Measurements from ENCODE around the gene RNF8.
"Not testable (repeated sequence)": the region's sequence is repeated elsewhere in the genome, so short reads cannot be mapped to it uniquely, and the experiment has no call there.

Gene RNF8

DNA sequence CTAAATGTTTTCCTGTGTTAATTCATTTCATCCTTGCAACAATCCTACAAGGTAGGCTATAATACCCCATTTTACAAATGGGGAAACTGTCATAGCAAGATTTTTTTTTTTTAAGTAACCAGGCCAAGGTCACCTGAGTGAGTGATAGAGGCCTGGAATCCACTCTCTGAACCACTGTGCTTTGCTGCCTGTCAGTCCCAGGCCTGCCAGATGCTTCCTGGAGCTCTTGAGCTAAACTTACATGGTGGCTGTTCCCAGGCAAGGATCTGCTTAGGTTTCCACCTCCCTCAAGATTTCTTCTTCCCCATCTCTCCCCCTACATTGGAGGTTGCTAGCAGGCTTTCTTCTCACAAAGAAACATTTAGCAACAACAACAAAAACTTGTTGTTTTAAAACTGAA is 32.7 kb upstream of the RNF8 start:
- no peak for DNase-seq (ENCODE audit: extremely low read depth in 1 of 2, low read depth in 1 of 2)

DNA sequence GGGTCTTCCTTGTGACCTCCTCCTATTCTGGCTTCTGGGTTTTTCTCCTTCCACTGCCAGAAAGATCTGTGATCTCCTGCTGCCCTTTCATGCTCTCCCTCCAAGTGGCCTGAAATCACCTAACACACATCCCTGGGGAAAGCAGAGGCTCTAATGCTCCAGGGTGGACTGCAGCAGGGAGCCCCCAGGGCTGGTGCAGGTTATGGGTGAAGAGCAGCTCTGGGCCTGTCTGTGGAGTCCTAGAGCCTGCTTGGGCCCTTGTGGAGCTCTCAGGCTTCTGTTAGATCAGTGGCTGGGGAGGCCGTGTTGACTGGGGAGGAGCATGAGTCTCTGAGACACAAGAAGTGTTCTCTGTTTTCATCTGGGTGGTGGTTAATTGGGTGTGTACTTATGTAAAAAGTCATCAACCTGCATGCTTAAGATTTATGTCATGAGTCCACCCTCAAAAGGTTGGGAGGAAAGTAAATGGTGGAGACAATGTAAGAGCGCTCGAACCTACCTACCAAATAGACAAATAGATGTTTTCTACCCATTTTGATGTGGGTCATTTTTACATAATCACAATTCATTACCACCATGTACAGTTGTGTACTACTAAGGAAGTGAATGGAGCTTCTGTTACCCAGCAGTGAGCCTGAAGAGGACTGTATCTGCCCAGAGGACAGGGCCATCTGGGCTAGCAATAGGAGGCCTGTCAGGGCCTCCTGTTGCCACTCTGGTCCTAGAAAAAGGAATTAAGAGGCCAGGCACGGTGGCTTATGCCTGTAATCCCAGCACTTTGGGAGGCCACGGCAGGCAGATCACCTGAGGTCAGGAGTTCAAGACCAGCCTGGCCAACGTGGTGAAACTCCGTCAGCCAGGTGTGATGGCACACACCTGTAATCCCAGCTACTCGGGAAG is 32.0 kb upstream of the RNF8 start:
- no peak for DNase-seq (ENCODE audit: extremely low read depth in 1 of 2, low read depth in 1 of 2)

DNA sequence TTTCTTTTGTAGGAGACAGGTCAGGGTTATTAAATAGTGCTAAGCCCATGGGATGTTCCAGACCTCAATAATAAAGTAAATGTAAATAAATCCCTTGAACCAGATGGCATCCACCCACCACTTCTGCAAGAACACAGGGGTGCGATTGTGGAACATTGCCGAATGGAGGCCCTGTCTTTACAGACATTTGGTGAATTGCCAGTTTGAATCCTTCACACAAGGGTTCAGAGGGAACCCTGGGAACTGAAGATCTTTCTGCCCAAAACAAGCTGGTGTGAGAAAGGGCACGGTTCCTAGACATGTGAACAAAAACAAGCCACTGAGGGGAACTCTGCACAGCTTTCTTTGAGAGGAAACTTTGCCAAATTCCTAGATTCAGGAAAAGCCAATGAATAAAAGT is 30.2 kb upstream of the RNF8 start:
- no peak for DNase-seq (ENCODE audit: extremely low read depth in 1 of 2, low read depth in 1 of 2)

DNA sequence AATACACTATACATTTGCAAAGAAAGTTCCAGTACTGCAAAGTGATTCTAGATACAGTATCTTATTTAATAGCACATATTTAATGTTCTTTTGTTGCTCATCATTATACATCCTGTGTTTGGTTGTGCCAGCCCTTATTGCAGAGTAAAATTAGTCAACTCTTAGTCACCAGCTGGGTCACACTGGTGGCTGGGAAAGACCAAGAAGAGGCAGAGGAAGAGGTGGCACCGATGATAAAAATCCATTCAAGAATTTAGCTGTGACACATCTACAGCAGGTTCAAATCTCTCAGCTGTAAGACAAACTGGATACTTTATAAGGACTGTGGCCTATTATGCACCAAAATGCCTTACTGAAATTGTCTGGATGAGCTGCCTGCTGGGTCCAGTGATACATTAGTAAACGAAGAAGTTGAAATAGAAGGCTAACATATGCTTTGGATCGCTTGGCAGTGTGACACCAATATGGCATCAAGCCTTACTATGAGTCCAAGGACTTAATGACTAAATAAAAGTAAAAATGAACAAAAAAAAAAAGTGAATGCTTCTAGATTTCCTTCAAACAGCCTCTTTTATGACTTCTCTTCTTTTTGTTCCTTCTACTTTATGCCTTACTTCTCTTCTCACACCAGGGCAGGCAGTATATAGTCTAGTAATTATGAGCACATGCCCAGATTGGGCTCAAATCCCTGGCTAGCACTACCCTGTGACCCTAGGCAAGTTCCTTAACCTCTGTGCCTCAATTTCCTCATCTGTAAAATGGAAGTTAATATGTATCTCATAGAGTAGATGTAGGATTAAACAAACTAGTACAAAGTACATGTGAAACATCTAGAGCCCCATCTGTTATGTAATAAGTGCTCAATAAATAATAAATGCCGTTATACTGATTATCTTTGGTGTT is 29.4 kb upstream of the RNF8 start:
- DNase-seq (ENCODE audit: extremely low read depth in 1 of 2, low read depth in 1 of 2) = no peak

DNA sequence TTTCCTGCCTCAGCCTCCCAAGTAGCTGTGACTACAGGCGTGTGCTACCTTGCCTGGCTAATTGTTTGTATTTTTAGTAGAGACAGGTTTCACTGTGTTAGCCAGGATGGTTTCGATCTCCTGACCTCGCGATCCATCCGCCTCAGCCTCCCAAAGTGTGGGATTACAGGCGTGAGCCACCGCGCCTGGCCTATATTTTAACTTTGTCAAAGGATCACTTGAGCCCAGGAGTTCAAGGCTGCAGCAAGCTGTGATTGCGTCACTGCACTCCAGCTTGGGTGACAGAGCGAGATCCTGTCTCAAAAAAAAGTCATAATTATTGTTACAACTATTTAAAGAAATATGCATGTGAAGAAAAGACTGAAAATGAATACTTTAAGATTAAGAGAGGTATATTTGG is 23.4 kb upstream of the RNF8 start:
- not testable (repeated sequence) for DNase-seq (ENCODE audit: extremely low read depth in 1 of 2, low read depth in 1 of 2)

DNA sequence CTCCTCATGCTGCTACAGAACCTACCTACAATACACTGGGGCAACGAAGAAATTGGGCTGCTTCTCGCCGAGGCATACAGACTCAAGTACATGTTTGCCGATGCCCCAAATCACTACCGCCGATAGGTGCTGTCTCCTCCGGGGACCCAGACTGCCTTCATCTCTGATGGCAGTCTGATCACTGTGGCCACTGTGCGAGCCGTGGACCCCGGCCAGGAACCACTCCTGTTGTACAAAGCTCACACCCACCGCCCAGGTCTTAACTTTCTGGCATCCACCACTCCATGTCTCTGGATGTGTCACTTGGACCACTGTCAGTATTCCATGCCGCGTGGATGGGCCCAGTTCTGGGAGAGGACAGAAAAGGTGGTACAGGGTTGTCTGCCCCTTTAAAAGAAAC is 22.7 kb upstream of the RNF8 start:
- no peak for DNase-seq (ENCODE audit: extremely low read depth in 1 of 2, low read depth in 1 of 2)

DNA sequence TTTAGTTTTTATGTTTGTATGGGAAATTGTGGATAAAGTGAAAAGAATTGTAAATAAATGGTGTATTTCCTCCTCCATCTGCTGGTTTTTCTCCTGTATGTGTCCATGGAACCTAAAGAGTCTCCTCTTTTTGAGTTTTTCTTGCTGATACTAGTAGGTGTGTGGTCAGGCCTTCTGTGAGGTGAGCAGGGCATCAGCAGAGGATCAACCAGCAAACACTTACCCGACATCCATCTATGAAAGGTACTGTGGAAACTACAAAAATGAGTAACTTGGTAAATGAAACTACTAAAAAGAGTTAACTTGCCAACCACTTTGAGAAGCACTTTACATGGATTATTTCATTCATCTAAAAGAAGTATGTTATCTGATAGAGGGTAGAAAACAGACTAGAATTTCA is 20.9 kb upstream of the RNF8 start:
- no peak for DNase-seq (ENCODE audit: extremely low read depth in 1 of 2, low read depth in 1 of 2)

DNA sequence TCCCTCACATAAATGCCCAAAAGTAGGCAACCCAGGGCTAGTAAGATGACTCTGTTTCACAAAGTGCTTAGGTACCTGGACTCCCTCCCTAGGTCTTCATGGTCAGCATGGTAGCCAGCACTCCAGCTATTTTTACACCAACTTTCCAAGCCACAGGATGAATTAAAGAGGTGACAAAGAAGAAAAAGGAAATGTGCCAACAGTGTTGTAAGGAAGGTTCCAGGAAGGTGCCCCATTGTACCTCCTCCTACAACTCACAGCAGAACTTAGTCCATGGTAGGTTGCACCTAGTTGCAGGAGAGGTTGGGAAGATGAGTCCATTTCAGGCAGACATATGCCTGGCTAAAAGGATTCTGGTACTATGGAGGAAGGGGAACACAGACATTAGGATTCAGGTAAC is 19.7 kb upstream of the RNF8 start:
- no peak for DNase-seq (ENCODE audit: extremely low read depth in 1 of 2, low read depth in 1 of 2)

DNA sequence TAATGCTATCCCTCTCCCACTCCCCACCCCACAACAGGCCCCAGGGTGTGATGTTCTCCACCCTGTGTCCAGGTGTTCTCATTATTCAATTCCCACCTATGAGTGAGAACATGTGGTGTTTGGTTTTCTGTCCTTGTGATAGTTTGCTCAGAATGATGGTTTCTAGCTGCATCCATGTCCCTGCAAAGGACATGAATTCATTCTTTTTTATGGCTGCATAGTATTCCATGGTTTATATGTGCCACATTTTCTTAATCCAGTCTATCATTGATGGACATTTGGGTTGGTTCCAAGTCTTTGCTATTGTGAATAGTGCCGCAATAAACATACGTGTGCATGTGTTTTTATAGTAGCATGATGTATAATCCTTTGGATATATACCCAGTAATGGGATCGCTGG is 15.5 kb upstream of the RNF8 start:
- DNase-seq (ENCODE audit: extremely low read depth in 1 of 2, low read depth in 1 of 2) = not testable (repeated sequence)

DNA sequence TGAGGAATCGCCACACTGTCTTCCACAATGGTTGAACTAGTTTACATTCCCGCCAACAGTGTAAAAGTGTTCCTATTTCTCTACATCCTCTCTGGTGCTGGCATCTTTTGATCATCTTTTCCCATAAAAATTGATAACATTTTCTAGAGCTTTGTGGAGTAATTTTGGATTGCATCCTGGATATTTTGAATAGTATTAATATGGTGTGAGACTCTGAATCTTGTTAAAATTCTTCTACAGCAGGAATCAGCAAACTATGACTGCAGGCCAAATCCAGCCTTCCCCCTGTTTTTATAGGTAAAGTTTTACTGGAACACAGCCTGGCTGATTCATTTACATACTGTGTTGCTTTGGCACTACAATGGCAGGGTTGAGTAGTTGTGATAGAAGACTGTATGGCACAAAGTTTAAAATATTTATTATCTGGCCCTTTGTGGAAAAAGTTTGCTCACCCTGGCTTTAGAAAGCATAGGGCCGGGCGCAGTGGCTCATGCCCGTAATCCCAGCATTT is 15.0 kb upstream of the RNF8 start:
- no peak for DNase-seq (ENCODE audit: extremely low read depth in 1 of 2, low read depth in 1 of 2)

DNA sequence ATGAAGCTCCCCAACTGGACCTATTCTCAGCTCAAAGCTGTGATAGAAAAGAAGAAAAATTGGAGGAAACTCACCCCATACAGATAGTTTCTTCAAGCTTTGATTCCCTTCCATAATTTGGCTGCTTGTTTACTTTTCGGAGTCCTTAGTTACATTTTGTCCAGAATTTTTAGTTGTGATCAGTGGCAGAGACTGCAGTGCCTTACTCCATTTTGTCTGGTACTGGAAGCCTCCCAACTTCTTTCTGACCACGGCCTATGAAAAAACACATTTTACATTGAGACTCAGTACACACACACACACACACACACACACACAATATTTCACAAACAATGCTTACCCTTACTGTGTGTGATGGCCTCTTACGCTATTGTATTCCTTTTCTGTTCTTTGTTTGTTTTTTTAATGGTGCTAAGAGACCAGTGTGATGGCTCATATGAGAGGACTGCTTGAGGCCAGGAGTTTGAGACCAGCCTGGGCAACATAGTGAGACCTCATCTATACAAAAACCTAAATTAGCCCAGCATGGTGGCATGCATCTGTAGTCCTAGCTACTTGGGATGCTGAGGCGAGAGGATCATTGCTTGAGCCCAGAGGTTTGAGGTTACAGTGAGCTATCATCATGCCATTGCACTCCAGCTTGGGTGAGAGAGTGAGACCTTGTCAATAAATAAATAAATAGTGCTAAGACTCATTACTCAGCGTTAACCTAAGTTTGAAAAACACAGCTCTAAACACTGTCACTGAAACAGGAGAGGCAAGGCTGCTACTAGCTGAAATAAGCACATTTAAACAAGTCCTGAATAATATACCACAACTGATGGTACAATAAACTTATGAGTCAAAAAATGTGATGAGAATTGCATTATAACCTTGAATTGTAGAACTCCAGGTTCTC is 13.8 kb upstream of the RNF8 start:
- DNase-seq (ENCODE audit: extremely low read depth in 1 of 2, low read depth in 1 of 2) = no peak

DNA sequence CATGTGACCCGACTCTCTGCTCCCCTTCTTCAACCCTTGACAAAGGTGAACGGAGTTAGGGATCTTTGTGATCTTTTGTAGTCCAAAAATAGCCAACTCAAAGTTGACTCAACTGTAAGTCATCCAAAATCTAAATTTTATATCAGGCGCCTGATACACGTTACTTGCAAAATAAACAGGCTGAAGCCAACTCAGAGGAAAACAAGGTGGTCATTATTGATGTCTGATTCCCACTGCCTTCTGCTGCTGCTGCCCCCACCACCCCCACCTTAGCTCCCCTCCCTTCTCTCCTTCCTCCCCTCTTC is 13.2 kb upstream of the RNF8 start:
- DNase-seq (ENCODE audit: extremely low read depth in 1 of 2, low read depth in 1 of 2) = no peak

DNA sequence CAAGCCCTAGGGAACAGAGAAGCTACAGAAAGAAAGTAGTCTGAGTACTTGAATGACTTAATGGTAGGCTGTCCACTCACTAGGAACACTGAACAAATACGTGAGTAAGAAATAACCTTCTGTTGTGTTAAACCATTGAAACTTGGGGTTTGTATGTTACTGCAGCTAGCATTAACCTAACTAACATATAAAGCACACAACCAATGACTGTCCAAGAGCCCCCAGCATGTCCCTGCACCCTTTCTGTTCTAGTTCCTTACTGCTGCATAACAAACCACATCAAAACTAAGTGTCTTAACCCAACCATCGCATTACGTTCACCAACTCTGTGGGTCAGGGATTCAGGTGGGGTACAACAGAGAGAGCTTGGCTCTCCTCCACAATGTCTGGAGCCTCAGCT is 10.5 kb upstream of the RNF8 start:
- no peak for DNase-seq (ENCODE audit: extremely low read depth in 1 of 2, low read depth in 1 of 2)

DNA sequence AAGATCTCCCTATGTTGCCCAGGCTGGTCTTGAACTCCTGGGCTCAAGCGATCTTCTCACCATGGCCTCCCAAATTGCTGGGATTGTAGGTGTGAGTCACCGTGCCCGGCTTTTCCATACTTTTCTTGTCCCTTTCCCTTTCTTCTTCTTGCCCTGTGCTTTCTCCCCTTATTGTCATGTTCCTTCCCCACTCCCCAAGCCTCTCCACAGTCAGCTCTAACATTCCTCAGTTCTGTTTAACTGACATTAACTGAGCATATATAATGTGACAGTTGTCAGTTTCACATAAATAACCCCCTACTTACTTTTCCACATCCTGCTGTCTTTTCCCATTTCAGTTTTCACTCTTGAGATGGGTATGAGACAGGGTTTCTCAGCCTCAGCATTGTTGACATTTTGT is 9.5 kb upstream of the RNF8 start:
- no peak for DNase-seq (ENCODE audit: extremely low read depth in 1 of 2, low read depth in 1 of 2)

DNA sequence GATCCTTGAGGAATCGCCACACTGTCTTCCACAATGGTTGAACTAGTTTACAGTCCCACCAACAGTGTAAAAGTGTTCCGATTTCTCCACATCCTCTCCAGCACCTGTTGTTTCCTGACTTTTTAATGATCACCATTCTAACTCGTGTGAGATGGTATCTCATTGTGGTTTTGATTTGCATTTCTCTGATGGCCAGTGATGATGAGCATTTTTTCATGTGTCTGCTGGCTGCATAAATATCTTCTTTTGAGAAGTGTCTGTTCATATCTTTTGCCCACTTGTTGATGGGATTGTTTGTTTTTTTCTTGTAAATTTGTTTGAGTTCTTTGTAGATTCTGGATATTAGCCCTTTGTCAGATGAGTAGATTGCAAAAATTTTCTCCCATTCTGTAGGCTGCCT is 8.0 kb upstream of the RNF8 start:
- not testable (repeated sequence) for DNase-seq (ENCODE audit: extremely low read depth in 1 of 2, low read depth in 1 of 2)

DNA sequence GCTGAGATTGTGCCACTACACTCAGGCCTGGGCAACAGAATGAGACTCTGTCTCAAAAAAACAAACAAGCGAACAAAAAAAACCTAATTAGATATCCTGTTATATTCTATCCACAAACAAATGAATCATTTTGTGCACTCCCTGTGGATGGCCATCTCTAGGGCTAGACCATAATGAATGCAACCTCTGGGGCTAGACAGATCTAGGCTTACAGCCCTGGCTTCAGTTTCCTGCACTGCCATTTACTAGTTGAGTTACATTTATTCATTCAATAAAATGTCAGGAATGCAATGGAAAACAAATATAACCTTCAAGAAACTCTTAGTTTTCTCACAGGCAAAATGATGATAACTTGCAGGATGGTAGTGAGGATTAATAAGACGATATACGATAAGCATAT is 6.6 kb upstream of the RNF8 start:
- no peak for DNase-seq (ENCODE audit: extremely low read depth in 1 of 2, low read depth in 1 of 2)

DNA sequence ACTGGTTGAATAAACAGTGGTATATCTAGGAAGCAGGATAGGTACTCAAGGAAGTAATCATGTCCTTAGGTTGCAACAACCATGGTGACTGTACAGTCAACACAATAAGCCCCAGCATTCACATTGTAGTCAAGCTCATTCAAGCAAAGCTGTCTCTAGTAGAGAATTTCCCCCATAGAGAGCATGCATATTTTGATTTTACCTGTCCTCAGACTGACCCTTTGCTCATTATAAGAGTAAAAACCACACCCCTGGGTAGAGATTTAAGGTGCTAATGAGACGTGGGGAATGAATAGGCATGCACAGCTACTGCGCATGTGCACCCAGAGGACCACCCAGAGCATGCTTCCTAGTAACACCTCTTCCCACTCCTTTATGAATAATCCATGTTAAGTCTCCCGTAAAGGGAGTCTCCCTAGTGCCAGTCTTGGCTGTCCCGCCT is 6.1 kb upstream of the RNF8 start:
- DNase-seq (ENCODE audit: extremely low read depth in 1 of 2, low read depth in 1 of 2) = no peak

DNA sequence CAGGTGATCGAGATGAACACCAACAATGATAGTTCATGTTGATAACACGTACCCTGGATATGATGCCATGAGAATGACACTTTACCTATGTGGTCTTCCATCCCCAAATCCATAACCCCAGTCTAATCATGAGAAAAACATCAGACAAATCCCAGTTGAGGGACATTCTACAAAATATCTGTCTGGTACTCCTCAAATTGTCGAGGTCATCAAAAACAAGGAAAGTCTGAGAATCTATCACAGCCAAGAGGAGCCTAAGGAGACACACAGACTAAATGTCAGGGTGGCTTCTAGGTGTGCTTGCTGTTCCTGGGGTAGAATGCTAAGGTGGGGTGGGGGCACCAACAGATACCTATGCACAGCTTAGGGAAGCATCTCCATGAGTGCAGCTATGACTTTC is 2.8 kb upstream of the RNF8 start:
- DNase-seq (ENCODE audit: extremely low read depth in 1 of 2, low read depth in 1 of 2) = no peak

DNA sequence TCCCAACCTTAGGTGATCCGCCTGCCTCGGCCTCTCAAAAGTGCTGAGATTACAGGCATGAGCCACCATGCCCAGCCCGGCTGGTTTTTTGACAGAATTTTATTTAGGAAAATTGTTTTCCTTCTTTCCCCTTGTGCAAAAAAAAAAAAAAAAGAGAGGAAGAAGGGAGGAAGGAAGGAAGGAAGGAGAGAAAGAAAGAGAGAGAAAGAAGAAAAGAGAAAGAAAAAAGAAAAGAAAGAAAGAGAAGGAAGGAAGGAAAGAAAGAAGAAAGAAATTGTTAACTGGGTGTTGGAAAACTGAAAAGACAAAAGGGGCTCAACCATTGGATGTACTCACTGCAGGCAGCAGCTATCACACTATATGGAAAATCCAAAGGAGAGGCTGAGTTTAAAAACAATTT is 1.4 kb upstream of the RNF8 start:
- no peak for DNase-seq (ENCODE audit: extremely low read depth in 1 of 2, low read depth in 1 of 2)

DNA sequence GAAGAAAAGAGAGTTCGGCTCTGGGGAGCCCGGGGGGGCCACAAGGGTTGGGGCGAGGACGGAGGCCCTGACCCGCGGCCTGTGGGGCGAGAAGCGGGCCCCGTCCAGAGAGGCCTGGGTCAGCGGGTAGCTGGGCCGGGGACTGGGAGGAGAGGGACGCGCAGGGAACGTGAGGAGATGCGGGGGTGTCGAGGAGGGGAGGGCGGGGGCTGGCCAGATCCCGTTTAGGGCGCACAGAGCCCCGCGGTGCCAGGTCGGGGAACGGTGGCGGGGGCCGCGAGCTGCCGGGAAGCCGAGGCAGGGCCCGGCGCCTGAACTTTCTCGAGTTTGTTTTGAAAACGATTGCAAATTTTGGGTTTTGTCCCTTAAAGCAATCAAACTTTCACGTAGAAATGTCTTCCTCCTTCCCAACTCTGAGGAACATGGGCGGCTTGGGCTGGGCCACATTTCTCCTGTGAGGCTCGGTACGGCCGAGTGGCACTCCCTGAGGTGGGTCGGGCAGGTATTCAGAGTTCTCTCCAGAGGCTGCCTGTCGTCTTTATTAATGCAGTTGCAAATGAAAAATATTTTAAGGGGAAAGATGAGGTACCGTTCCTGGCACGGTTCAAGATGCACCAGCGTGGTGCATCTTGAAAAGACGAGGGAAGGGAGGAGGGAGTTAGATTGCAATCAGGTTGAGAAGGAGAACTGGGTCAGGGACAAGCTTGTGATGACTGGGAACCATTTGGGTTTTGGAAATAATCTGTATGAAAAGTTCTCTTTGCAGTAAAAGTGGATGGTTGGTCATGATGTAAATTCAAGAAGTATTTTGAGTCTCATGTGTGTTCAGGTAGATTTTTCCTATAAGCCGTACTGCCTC is 972 bp downstream of the RNF8 start:
- DNase-seq (ENCODE audit: extremely low read depth in 1 of 2, low read depth in 1 of 2) = no peak

All from activated CD8-positive, alpha-beta memory T cell treated with anti-CD3 and anti-CD28 coated beads for 1 hour (primary cell).